Liver (tissue), 9 donors: ENCODE results near the gene SETD7. TPM values are rescaled to one million over a fixed set of nuclear protein-coding genes. Genes with fewer than 3 reads are reported as not detected.

ENCODE experiments used
- DNase-seq: peaks from one replicate; pipeline ENCODE4 v3.0.0-alpha.2; 2017; ENCODE audit warnings: low spot score
- H3K27ac ChIP-seq, 2 donors: one replicate each; pipeline ENCODE4 v1.7.0; 2013; ENCODE audit warnings: inconsistent platforms in 2 of 2, low read length in 2 of 2, control low read depth in 1 of 2, low read depth in 1 of 2, mild to moderate bottlenecking in 1 of 2
- H3K27me3 ChIP-seq, 4 donors: one replicate each; pipeline versions ENCODE4 v1.6.1 to v1.7.0; 2013; ENCODE audit warnings: low read length in 3 of 4, inconsistent platforms in 1 of 4, mild to moderate bottlenecking in 1 of 4, moderate library complexity in 1 of 4; ENCODE audit not compliant: control insufficient read depth in 4 of 4, insufficient read depth in 4 of 4
- H3K36me3 ChIP-seq, 4 donors: one replicate each; pipeline versions ENCODE4 v1.6.1 to v1.7.0; 2013; ENCODE audit warnings: low read length in 3 of 4, mild to moderate bottlenecking in 3 of 4, low read depth in 1 of 4, moderate library complexity in 1 of 4; ENCODE audit not compliant: control insufficient read depth in 4 of 4, insufficient read depth in 3 of 4
- H3K4me1 ChIP-seq, 4 donors: one replicate each; pipeline versions ENCODE4 v1.6.1 to v1.7.0; 2013; ENCODE audit warnings: low read length in 3 of 4, mild to moderate bottlenecking in 3 of 4, moderate library complexity in 1 of 4; ENCODE audit not compliant: control insufficient read depth in 4 of 4, insufficient read depth in 4 of 4
- H3K4me3 ChIP-seq, 3 donors: one replicate each; pipeline versions ENCODE4 v1.6.1 to v1.7.0; 2013; ENCODE audit warnings: low read length in 3 of 3, control low read depth in 1 of 3, low read depth in 1 of 3, mild to moderate bottlenecking in 1 of 3
- H3K9ac ChIP-seq, 2 donors: one replicate each; pipeline ENCODE4 v1.7.0; 2013; ENCODE audit warnings: low read length in 2 of 2, mild to moderate bottlenecking in 2 of 2, moderate library complexity in 2 of 2, control low read depth in 1 of 2, low read depth in 1 of 2
- H3K9me3 ChIP-seq, 4 donors: one replicate each; pipeline versions ENCODE4 v1.6.1 to v1.7.0; 2013; ENCODE audit warnings: low read length in 3 of 4; ENCODE audit not compliant: control insufficient read depth in 4 of 4
- EGR1 ChIP-seq, 2 donors: IDR thresholded peaks; 2 replicates each; pipeline ENCODE4 v1.6.1; 2016 to 2018; ENCODE audit warnings: antibody characterized with exemption in 2 of 2, low read depth in 2 of 2
- FOXA1 ChIP-seq: IDR thresholded peaks from 2 replicates; pipeline ENCODE4 v1.6.1; 2016; ENCODE audit warnings: antibody characterized with exemption
- FOXA2 ChIP-seq: IDR thresholded peaks from 2 replicates; pipeline ENCODE4 v1.6.1; 2016; ENCODE audit warnings: antibody characterized with exemption
- GABPA ChIP-seq, 2 donors: IDR thresholded peaks in 1 of 2; conservative IDR thresholded peaks in 1 of 2; 2 replicates each; pipeline ENCODE4 v1.6.1; 2016; ENCODE audit warnings: antibody characterized with exemption in 2 of 2, mild to moderate bottlenecking in 1 of 2, moderate library complexity in 1 of 2
- HNF4A ChIP-seq, 2 donors: conservative IDR thresholded peaks; 2 replicates each; pipeline ENCODE4 v1.6.1; 2016; ENCODE audit warnings: antibody characterized with exemption in 2 of 2, mild to moderate bottlenecking in 2 of 2
- JUND ChIP-seq, 2 donors: IDR thresholded peaks; 2 replicates each; pipeline ENCODE4 v1.6.1; 2016; ENCODE audit warnings: antibody characterized with exemption in 2 of 2
- NR2F2 ChIP-seq: IDR thresholded peaks from 2 replicates; pipeline ENCODE4 v1.6.1; 2016; ENCODE audit warnings: antibody characterized with exemption
- RAD21 ChIP-seq, 2 donors: IDR thresholded peaks; 2 replicates each; pipeline ENCODE4 v1.6.1; 2016; ENCODE audit warnings: antibody characterized with exemption in 2 of 2, mild to moderate bottlenecking in 2 of 2
- RXRA ChIP-seq, 2 donors: IDR thresholded peaks; 2 replicates each; pipeline ENCODE4 v1.6.1; 2017 to 2018; ENCODE audit warnings: antibody characterized with exemption in 2 of 2, mild to moderate bottlenecking in 1 of 2
- SP1 ChIP-seq: IDR thresholded peaks from 2 replicates; pipeline ENCODE4 v1.6.1; 2018; ENCODE audit warnings: antibody characterized with exemption, mild to moderate bottlenecking
- TAF1 ChIP-seq: conservative IDR thresholded peaks from 2 replicates; pipeline ENCODE4 v1.6.1; 2016; ENCODE audit warnings: antibody characterized with exemption, mild to moderate bottlenecking
- YY1 ChIP-seq: IDR thresholded peaks from 2 replicates; pipeline ENCODE4 v1.6.1; 2016; ENCODE audit warnings: antibody characterized with exemption, mild to moderate bottlenecking
- WGBS: extraction: QIAGEN DNeasy Blood & Tissue Kit; methylation state at CpG from one replicate; pipeline ENCODE4 v1.1.7; 2013; 5-methylcytosine and 5-hydroxymethylcytosine counted together
- polyA plus RNA-seq, 2 donors: library from polyadenylated mRNA; stranded (reverse) in 1 of 2; unstranded in 1 of 2; fragments of 200-250 nt in 1 of 2; fragments of >200 nt in 1 of 2; fragmentation: Nextera tagmentation in 1 of 2; extraction: Ambion mirVana in 1 of 2; gene quantifications; one replicate each; pipeline versions ENCODE4 v1.2.1 to v1.2.3, GENCODE V29; 2013 to 2015
- total RNA-seq, 2 donors: library from RNA; depleted of rRNA; stranded (reverse); fragments of >200 nt; gene quantifications; one replicate each; pipeline ENCODE4 v1.2.3, GENCODE V29; 2014
- TF ChIP-seq, protein P1 (sequence below): IDR thresholded peaks from 2 replicates; pipeline ENCODE4 v1.6.1; 2016; ENCODE audit warnings: antibody characterized with exemption
- TF ChIP-seq, protein P2 (sequence below): IDR thresholded peaks from 2 replicates; pipeline ENCODE4 v1.6.1; 2016; ENCODE audit warnings: antibody characterized with exemption
- TF ChIP-seq, protein P3 (sequence below): IDR thresholded peaks from 2 replicates; pipeline ENCODE4 v1.6.1; 2016; ENCODE audit warnings: antibody characterized with exemption
- TF ChIP-seq, protein P4 (sequence below): fragments of 150-350 bp; IDR thresholded peaks from 2 replicates; pipeline ENCODE4 v1.5.1; 2017; ENCODE audit warnings: improper control_type of control experiment, low read depth, low read length; ENCODE audit not compliant: missing input control
- TF ChIP-seq, protein P5 (sequence below): IDR thresholded peaks from 2 replicates; pipeline ENCODE4 v1.6.1; 2016; ENCODE audit warnings: antibody characterized with exemption, mild to moderate bottlenecking
- donor health status: healthy.
- donor health status: healthy.
- donor health status: healthy.
- donor health status: healthy.
- donor health status: healthy.

The SETD7 gene
- total and polyA plus RNA-seq, 4 donors = 12.9 to 81.7 (median 18.0) TPM

DNA sequence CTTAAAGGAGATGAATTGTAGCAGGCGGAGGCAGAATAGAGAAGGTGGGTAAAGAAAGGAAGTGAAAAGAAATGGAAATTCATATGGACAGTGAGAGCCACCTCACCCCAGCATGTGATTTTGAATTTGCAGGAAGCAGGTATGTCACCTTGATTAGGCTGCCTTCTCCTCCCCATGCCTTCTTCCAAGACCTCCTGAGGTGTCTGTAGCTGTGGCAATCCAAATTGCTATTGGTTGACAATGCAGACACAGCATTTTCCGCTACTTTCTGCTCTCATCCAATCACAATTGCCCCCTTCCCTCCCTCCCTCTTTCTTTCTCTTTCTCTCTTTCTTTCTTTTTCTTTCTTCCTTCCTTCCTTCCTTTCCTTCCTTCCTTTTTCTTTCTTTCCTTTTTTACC, 63.6 kb downstream of the SETD7 start:
- Histone ChIP-seq H3K9me3 (no peaks in the 10 kb centered on the region), H3K4me1 (peaks cover 0 to 28% (median 19%) of the 10 kb centered on the region in 4 donors), H3K27me3 (no peaks in the 10 kb centered on the region), H3K27ac (no peak overlapping the region), H3K36me3 (no peaks in the 10 kb centered on the region), H3K4me3 (no peak overlapping the region), H3K9ac (no peak overlapping the region)
- no peak for TF ChIP-seq RXRA (IDR thresholded peaks at IDR 0.05)
- TF ChIP-seq, protein P1, sequence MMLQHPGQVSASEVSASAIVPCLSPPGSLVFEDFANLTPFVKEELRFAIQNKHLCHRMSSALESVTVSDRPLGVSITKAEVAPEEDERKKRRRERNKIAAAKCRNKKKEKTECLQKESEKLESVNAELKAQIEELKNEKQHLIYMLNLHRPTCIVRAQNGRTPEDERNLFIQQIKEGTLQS = no peak
- TF ChIP-seq, protein P2, sequence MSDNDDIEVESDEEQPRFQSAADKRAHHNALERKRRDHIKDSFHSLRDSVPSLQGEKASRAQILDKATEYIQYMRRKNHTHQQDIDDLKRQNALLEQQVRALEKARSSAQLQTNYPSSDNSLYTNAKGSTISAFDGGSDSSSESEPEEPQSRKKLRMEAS = no peak
- no peak for TF ChIP-seq GABPA (IDR thresholded peaks at IDR 0.05 in 1 of 2, conservative IDR thresholded peaks at IDR 0.05 in 1 of 2)
- TF ChIP-seq, protein P3, sequence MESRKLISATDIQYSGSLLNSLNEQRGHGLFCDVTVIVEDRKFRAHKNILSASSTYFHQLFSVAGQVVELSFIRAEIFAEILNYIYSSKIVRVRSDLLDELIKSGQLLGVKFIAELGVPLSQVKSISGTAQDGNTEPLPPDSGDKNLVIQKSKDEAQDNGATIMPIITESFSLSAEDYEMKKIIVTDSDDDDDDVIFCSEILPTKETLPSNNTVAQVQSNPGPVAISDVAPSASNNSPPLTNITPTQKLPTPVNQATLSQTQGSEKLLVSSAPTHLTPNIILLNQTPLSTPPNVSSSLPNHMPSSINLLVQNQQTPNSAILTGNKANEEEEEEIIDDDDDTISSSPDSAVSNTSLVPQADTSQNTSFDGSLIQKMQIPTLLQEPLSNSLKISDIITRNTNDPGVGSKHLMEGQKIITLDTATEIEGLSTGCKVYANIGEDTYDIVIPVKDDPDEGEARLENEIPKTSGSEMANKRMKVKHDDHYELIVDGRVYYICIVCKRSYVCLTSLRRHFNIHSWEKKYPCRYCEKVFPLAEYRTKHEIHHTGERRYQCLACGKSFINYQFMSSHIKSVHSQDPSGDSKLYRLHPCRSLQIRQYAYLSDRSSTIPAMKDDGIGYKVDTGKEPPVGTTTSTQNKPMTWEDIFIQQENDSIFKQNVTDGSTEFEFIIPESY = no peak
- TF ChIP-seq HNF4A (conservative IDR thresholded peaks at IDR 0.05) = no peak
- TF ChIP-seq YY1 = no peak
- no peak for TF ChIP-seq FOXA1
- DNase-seq = no peak
- WGBS = over 99% methylated on average over 2 of the region's 2 CpGs

DNA sequence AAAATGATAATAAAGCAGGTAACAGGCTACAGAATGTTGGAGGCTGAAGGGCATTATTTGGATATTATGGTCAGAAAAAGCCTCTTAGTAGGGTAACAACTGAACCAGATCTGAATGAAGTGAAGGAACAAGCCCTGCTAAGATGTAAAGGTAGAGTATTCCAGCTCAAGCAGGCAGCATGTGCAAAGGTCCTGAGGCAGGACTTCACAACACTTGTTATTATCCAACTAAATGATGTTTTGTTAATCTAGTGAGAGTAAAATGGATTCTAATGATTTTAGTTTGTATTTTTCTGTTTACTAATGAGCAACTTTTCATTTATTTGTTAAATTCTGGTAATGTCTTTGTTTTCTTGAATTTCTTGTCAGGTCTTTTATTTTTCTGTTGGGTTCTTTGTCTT, 66.4 kb downstream of the SETD7 start:
- Histone ChIP-seq H3K36me3 (peaks cover 0 to 2% (median 0%) of the 10 kb centered on the region in 4 donors), H3K4me3 (no peak overlapping the region), H3K4me1 (peaks cover 0 to 9% (median 6%) of the 10 kb centered on the region in 4 donors), H3K27ac (no peak overlapping the region), H3K27me3 (no peaks in the 10 kb centered on the region), H3K9ac (no peak overlapping the region), H3K9me3 (no peaks in the 10 kb centered on the region)
- no peak for TF ChIP-seq FOXA1
- TF ChIP-seq JUND (IDR thresholded peaks at IDR 0.05) = no peak
- no peak for DNase-seq

DNA sequence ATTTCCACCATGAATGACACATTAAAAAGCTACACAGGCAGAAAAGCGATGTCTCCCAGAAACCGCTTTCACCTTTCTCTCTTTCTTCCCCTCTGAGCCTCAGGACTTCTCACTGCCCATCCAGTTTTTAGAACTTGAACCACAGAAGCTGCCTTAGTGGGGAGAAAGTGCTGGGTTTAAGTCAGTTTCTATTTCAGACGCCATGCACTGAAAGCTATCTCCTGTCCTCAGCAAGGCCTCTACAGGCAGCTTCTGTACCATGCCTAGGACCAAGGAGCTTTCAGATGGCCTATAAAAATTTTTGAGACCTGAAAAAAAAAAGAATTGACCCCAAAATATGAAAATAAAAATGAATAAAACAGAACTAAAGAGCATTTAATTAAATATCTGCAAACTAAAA, 67.6 kb downstream of the SETD7 start:
- 94% methylated on average over 3 of the region's 3 CpGs for WGBS
- Histone ChIP-seq H3K27me3 (no peaks in the 10 kb centered on the region), H3K27ac (no peak overlapping the region), H3K4me1 (peaks cover 0 to 7% (median 5%) of the 10 kb centered on the region in 4 donors), H3K36me3 (peaks cover 0 to 2% (median 0%) of the 10 kb centered on the region in 4 donors), H3K4me3 (no peak overlapping the region), H3K9me3 (no peaks in the 10 kb centered on the region), H3K9ac (no peak overlapping the region)
- no peak for DNase-seq
- TF ChIP-seq SP1 = no peak
- no peak for TF ChIP-seq RXRA (IDR thresholded peaks at IDR 0.05)
- TF ChIP-seq, protein P3 = no peak
- TF ChIP-seq RAD21 (IDR thresholded peaks at IDR 0.05) = no peak
- TF ChIP-seq YY1 = no peak
- TF ChIP-seq, protein P1 = no peak
- TF ChIP-seq EGR1 (IDR thresholded peaks at IDR 0.05; ENCODE audit: low read depth in 2 of 2) = no peak
- TF ChIP-seq JUND (IDR thresholded peaks at IDR 0.05) = no peak
- TF ChIP-seq, protein P4, sequence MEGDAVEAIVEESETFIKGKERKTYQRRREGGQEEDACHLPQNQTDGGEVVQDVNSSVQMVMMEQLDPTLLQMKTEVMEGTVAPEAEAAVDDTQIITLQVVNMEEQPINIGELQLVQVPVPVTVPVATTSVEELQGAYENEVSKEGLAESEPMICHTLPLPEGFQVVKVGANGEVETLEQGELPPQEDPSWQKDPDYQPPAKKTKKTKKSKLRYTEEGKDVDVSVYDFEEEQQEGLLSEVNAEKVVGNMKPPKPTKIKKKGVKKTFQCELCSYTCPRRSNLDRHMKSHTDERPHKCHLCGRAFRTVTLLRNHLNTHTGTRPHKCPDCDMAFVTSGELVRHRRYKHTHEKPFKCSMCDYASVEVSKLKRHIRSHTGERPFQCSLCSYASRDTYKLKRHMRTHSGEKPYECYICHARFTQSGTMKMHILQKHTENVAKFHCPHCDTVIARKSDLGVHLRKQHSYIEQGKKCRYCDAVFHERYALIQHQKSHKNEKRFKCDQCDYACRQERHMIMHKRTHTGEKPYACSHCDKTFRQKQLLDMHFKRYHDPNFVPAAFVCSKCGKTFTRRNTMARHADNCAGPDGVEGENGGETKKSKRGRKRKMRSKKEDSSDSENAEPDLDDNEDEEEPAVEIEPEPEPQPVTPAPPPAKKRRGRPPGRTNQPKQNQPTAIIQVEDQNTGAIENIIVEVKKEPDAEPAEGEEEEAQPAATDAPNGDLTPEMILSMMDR = no peak
- TF ChIP-seq, protein P5, sequence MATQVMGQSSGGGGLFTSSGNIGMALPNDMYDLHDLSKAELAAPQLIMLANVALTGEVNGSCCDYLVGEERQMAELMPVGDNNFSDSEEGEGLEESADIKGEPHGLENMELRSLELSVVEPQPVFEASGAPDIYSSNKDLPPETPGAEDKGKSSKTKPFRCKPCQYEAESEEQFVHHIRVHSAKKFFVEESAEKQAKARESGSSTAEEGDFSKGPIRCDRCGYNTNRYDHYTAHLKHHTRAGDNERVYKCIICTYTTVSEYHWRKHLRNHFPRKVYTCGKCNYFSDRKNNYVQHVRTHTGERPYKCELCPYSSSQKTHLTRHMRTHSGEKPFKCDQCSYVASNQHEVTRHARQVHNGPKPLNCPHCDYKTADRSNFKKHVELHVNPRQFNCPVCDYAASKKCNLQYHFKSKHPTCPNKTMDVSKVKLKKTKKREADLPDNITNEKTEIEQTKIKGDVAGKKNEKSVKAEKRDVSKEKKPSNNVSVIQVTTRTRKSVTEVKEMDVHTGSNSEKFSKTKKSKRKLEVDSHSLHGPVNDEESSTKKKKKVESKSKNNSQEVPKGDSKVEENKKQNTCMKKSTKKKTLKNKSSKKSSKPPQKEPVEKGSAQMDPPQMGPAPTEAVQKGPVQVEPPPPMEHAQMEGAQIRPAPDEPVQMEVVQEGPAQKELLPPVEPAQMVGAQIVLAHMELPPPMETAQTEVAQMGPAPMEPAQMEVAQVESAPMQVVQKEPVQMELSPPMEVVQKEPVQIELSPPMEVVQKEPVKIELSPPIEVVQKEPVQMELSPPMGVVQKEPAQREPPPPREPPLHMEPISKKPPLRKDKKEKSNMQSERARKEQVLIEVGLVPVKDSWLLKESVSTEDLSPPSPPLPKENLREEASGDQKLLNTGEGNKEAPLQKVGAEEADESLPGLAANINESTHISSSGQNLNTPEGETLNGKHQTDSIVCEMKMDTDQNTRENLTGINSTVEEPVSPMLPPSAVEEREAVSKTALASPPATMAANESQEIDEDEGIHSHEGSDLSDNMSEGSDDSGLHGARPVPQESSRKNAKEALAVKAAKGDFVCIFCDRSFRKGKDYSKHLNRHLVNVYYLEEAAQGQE = no peak
- TF ChIP-seq HNF4A (conservative IDR thresholded peaks at IDR 0.05) = no peak
- TF ChIP-seq, protein P2 = no peak
- TF ChIP-seq GABPA (IDR thresholded peaks at IDR 0.05 in 1 of 2, conservative IDR thresholded peaks at IDR 0.05 in 1 of 2) = no peak
- no peak for TF ChIP-seq FOXA2
- no peak for TF ChIP-seq TAF1
- no peak for TF ChIP-seq NR2F2
- TF ChIP-seq FOXA1 = no peak
